ENCODE measurements around the gene CLTRN.
"Not testable (repeated sequence)": the region's sequence is repeated elsewhere in the genome, so short reads cannot be mapped to it uniquely, and the experiment has no call there.

The CLTRN gene

DNA sequence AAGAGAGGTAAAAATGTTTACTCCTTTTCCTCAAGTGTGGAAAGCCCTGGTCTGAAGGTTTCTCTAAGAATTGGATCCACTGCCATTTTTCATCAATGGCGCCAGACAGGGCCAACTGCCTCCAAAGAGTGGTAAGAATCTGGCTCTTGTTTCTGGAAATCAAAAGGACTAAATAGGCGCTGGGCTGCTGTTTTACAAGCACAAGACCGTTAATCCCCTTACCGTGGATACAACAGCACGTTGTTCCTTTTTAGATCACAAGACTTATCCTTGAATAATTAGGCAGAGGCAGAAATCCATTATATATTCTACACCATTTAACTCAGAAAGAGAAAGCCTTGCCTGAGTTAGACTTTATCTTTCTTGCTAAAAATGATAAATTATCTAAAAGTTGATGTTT is 10.6 kb downstream of the CLTRN start:
- no peak for DNase-seq (ENCODE audit: low read depth in 2 of 2)

DNA sequence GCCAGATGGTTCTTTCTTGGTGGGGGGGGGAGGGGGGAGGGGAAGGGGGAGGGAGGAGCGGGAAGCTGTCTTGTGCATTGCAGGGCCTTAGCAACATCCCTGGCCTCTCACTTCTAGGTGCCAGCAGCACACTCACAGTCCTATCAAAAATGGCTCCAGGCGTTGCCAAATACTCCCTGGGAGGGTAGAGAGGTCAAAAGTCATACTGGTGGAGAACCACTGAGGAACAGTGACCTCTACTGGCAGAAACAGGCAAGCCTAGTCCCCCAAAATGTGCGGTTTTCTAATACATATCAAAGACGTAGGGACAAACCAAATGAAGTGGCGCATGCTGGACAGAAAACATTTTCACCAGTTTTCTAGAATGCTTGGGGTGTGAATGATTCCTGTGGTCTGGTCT is 17.1 kb downstream of the CLTRN start:
- not testable (repeated sequence) for DNase-seq (ENCODE audit: low read depth in 2 of 2)

DNA sequence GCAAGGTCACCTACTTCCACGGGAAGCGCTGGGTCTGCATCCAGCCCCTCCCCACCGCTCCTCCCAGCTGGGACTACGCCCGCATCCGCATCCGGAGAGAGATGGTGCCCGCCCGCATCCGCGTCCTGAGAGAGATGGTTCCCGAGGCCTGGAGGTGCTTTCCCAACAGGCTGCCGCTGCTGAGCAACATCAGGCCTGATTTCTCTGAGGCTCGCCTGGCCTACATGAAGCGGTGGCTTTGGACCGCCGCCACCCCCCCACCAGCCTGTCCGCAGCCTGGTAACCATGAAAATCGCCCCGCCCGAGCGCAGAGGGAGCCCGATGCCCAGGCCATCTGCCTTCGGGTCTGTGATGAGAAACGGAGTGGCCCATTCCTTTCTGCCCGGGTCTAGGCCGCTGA is 18.1 kb downstream of the CLTRN start:
- no peak for DNase-seq (ENCODE audit: low read depth in 2 of 2)

DNA sequence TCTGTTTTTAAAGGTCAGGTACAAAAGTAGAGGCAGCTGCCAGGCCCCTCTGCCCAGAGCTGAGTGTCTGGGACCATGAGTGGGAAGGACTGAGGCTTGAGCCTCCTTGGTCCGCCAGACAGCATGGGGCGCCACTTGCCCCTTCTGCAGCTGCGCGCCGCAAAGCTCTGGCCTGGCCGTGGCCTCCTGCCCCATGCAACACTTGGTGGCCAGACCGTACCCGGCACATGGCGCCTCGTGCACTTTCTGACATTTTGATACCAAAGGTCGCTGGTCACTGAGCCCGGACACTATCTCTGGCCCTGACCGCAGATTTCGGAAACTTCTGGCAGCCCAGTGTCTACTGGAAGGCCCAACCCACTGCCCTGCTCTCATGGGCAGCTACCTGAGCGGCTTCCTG is 18.6 kb downstream of the CLTRN start:
- no peak for DNase-seq (ENCODE audit: low read depth in 2 of 2)

DNA sequence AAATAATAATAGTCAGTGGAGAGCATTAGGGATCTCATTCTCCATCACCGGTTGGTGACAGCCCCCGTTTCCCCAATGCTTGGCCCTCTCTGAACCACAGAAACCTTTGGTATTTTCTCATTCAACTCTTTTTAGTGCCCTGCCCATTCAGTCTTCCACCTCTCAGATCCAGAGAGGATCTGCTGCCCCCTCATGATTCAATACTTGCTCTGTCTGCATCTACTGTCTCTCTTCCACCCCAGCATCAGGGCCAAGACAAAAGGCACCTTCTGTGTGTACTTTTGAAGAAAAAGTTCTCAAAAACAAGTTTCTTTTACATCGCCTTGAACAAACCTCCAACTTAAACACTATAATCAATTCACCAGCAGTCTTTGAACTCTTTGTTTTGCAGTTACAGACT is 19.3 kb downstream of the CLTRN start:
- no peak for DNase-seq (ENCODE audit: low read depth in 2 of 2)

DNA sequence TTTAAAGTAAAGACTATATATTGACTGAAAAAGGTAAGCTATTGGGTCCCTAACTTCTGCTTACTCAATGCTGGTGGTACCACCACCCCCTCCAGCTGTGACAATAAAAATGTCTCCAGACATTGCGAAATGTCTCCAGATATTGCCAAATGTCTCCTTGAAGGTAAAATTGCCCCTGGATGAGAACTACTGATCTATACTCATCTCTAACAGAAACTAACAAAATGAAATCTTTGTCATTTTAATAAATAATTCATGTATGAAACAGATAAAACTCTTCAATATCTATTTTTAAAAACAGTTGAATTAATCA is 20.1 kb downstream of the CLTRN start:
- no peak for DNase-seq (ENCODE audit: low read depth in 2 of 2)

DNA sequence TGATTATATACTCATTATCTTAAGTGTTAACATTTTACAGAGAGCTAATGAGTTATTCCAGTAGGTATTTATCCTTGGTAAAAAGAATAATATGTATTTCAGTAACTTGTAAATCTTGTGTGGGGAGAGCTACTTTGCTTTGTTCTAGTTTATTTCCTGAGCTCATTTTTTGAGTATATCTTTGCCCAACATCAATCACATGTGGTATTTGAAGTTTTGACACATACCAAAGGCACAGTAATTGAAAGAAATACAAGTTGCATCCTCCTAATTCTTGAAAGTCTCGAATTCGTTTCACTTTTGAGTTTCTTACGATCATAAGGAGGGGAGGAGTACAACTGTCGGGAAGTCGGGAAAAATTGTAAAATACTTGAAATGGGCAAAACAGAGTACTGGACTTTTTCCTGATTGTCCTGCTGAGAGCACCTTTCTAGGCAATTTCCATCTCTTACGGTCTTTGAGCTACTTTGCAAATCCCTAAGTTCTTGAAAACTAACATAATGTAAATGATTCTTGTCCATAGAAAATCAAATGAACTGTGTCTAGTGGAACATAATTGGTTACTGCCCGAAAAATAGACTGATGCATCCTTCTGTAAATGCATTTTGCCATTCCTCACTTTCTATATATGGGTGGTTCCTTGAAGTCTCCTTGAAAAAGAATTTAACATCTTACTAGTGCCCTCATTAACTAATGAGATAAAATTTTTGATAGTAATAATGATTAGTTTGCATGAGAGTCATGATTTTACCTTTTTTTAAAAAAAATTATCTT is 20.6 kb downstream of the CLTRN start:
- no peak for DNase-seq (ENCODE audit: low read depth in 2 of 2)

DNA sequence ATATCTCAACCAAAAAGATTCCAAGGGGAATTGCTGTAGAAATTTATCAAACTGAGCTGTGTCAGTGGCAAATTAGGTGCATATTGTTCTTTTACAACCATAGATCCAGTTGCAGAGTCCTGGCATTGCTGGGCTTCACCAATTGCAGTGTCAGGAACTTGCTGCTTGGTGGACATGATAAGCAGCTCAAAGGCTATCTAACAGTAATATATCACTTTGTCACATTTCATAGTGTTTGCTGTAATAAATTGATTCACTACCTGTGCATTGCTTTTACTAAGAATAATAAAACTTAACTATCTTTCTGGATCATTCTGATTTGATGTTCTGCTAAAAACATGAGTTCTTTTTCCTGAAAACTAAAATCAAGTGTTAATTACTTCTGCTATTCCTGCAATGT is 33.0 kb downstream of the CLTRN start:
- no peak for DNase-seq (ENCODE audit: low read depth in 2 of 2)

DNA sequence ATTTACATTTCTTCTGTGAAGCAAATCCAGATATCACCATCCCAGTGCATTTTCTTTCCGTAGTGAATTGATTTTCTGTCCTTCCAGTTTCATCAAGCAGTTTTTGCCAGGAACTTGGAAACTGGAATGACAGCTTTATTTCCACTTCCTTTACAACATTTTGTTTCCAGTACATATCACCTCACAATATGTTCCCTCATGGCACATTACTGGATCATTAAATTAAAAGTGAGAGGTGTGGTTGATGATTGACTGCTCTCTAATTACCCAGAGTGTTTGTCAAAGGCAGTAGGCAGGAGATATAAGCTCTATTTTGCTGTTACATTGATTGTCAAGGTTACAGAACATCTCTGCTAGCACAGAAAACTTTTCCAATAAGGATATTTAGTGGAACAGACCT is 41.6 kb downstream of the CLTRN start:
- DNase-seq (ENCODE audit: low read depth in 2 of 2) = no peak

DNA sequence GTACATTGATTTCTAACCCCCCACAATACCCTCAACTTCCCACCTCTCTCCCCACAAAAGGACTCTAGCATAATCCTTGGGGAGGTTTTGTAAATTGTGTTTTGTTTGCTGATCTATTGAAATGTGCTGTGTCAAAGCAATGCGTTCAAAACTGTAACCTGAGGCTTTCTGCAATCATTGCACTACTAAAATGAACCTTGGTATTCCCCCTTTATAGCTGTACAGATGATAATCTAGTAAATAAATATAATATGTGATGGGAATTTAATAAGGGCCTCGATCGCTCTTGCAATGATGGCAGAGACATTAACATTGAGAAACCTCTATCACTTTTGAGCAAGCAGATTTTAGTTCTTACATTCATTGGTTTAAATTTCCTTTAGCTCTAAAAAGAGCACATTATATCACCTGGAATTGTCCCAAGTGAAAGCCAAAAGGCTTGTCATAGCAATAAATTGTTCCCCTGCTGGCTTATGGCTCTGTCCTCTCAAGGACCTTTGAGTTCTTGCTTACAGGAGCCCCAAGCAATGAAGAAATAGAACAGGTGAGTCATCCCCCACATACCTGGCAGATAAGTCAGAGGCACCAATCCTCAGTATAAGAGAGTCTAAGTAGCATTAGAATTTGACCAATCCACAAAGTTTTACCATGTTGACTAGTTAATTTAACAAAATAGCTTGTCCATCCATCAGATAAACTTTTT is 45.4 kb downstream of the CLTRN start:
- no peak for DNase-seq (ENCODE audit: low read depth in 2 of 2)

DNA sequence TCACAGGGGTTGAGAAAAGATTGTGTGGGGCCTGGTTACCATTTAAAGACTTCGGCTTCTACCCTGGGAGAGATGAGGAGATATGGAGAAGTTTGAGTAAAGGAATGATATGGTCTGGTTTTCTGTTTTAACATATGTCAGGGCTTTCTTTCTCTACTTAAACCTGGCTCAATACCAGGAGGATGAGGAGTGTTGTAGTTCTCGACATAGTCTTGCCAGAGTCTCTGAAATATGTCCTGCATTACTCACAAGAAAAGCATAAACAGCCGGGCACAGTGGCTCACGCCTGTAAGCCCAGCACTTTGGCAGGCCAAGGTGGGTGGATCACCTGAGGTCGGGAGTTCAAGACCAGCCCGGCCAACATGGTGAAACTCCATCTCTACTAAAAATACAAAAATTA is 47.5 kb downstream of the CLTRN start:
- DNase-seq (ENCODE audit: low read depth in 2 of 2) = no peak

DNA sequence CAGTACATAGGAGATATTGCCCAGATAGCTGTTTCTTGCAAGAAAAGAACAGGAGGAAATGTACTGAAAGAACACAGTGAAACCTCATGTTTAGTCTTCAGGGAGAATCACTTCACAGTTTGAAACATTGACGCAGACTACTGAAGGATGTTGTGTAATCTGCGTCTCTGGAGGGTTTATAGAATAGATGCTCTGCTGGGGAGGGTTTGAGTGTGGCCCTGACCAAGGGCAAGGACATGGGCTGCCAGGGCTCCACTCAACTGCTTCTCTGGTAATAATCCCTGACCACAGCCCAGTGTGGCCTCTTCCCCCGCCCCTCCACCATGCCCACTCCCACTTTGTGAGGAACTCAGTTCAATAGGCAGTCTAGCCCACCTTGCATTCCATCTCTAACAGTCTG is 48.1 kb downstream of the CLTRN start:
- no peak for DNase-seq (ENCODE audit: low read depth in 2 of 2)

DNA sequence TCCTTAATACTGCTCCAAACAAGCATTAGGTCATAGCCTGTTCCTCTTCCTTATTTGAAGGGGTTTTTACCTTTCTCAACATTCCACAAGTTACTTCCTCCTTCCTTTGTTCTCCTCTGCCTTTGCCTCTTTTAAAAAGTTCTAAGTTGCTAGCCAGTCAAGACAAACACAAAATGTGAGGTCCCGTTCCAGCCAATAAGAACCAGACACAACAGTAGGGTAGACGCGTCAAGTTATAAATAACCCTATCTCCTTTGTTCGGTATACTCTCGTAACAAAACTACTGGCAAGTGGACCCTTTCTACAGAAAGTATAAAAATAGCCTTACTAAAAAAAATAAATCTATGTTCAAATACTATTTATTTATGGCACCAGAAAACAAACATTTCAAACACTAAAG is 57.5 kb downstream of the CLTRN start:
- no peak for DNase-seq (ENCODE audit: low read depth in 2 of 2)

DNA sequence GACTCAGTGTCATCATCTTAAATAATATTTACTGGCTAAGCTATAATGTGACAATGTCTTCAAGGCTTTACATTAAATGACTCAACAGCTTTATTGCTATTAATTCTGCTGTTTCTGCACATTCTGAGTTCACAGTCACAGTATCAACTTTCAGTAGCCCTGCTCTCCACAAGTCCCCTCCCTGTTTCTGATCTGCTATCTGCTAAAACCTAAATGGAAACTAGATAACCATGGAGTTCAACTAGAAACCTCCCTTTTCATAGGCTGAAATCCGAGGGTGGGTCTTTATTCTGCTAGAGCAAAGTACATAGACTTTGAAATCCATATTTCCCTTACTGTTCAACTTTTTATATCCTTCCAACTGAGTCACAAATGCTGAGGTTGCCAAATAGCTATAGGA is 58.5 kb downstream of the CLTRN start:
- no peak for DNase-seq (ENCODE audit: low read depth in 2 of 2)

DNA sequence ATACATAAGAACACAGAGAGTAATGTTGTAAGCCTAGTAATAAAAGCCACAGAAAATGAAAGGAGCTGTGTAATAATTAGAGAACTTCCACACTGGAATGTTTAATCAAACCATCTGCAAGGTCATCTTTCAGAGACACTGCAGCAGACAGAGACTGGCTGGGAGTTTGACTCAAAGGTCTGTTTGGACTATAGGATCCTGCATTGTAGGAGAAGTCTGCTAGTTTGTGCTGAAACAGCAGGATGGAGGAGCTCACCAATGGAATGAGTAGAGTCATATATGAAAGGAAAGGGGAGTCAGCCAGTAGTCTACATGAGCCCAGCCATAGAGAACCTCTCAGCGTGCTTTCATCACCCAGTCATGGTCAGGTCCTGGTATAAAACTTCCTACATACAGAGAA is 59.4 kb downstream of the CLTRN start:
- DNase-seq (ENCODE audit: low read depth in 2 of 2) = no peak

DNA sequence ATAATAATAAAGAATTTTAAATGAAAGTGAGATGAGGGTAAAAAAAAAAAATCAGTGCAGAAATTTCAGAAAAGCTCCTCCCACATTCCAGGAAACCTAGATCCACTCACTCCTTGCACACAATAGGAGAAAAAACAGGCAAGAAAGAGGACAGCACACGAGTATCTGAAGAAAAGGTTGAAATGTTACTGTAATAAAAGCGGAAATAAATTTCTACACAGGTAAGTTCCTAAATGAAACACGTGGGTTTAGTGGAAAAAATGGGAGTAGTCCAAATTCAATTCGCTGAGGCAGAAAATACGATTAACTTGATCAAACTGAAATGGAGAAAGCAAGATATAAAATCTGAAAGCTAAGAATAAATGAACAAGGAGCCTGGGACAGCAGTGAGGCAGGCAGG is 61.8 kb downstream of the CLTRN start:
- no peak for DNase-seq (ENCODE audit: low read depth in 2 of 2)

DNA sequence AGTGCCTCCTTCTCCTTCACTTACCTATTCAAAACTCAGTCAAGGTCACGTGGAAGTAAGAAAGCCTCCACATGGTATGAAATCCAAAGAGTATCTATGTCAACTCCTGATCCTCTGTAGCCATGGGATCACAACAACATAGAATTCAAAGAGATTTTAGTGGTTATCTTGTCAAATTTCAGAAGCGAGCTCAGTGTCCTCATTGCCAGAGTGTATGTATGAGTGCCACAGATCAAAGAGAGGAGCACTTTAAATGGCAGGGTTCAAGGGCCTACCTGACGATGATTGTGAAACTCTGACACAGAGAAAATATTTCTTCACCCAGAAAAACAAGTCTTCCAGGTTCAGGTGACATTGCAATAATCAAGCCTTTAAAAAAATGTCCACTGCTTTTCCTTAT is 62.7 kb downstream of the CLTRN start:
- no peak for DNase-seq (ENCODE audit: low read depth in 2 of 2)

DNA sequence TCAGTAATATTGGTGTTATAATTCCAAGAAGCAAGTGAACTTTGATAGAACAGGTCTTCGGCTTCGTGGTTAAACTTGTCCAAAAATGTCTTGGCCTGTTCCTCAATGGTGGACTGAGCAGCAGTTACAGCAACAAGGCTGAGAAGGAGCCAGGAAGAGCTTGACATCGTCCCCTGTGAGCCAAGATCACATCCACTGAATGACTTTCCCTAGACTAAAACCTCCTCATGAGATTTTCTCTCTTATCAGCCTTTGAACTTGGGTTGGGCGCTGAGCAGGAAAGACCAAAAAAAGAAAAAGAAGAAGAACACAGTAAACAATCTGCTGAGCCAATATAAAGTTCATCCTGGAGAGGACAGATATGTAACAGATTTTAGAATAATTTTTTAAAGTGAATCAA is 63.9 kb downstream of the CLTRN start, which contains the start of gene ACE2:
Gene ACE2, minus strand, starts transcription at position 216 of the 400 bp plus-strand sequence. Its CDS starts 49 bp downstream, at position 167.
- no peak for DNase-seq (ENCODE audit: low read depth in 2 of 2)

DNA sequence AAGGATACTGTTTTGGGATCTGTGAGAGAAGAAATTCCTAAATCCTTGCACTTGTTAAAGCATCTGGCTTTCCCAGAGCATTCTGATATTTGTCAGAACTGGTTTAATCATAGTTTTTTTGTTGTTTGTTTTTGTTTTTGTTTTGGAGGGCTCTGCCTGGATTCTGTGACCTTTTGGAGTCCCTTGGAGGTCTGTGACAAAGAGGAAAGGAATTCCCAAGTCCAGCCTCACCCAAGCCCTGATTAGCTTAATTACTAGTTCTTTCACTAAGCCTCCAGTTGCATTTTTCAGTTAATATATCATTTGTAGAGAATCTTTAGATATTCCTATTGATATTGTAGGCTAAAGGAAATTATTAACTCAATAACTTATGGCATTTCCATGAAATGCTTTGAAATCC is 64.6 kb downstream of the CLTRN start:
- no peak for DNase-seq (ENCODE audit: low read depth in 2 of 2)

DNA sequence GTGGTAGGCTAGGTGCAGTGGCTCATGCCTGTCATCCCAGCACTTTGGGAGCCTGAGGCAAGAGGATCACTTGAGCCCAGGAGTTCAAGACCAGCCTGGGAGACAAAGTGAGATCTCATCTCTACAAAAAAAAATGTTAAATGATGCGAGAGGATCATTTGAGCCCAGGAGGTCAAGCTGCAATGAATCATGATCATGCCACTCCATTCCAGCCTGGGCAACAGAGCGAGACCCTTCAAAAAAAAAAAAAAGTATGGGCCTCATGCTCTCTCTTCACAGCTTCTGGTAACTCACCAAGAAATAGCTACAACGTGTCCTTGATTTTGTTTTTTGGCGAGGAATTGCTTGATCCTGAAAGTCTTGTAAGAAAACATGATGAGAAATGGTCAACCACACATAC is 65.1 kb downstream of the CLTRN start:
- DNase-seq (ENCODE audit: low read depth in 2 of 2) = no peak

DNA sequence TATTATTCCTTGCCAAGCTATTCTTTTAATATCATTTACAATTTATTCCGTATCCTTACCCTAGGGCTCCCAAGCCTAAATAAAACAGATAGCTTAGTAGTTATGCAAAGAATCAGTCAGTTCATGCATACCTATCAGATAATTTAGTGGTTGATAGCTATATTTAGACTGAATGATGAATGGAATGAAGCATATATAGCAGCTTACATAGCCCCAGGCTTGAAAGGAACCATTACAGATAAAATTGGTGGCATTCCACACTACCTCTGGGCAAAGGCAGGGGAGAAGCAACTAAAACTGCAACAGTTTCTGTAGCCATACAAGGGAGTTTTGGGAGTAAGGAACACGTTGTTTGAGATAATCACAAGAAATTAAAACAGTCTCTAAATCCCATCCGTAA is 66.6 kb downstream of the CLTRN start:
- DNase-seq (ENCODE audit: low read depth in 2 of 2) = no peak

DNA sequence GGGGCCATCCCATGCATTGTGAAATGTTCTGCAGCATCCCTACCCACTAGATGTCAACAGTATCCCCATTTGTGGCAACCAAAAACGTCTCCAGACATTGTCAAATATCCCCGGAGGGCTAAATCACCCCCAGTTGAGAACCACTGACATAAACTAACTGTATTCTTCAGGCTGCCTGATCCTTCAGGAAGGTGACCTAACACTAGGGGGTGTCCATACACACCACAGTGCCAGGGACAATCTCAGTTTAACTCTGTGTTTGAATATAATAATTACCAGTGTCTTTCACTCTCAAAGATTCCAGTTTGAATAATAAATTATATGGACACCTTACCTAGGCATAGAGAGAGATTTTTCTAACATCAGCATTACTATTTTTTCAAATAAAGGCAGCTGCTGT is 70.2 kb downstream of the CLTRN start:
- no peak for DNase-seq (ENCODE audit: low read depth in 2 of 2)

All from stimulated activated CD8-positive, alpha-beta memory T cell treated with anti-CD3 and anti-CD28 coated beads, Interleukin-2, amount 100 ng/mL, for 48 hours (primary cell).